Esophagus (tissue), 2 donors: Measurements from ENCODE around the gene CCL13. TPM values are rescaled to one million over a fixed set of nuclear protein-coding genes. Genes with fewer than 3 reads are reported as not detected.

ENCODE experiments used
- H3K27ac ChIP-seq, 2 donors: one replicate each; pipeline ENCODE4 v1.5.1; 2013; ENCODE audit warnings: low read depth in 2 of 2, mild to moderate bottlenecking in 2 of 2, inconsistent platforms in 1 of 2, low read length in 1 of 2, moderate library complexity in 1 of 2
- H3K27me3 ChIP-seq, 2 donors: one replicate each; pipeline ENCODE4 v1.6.1; 2013; ENCODE audit warnings: low read length in 2 of 2, control low read depth in 1 of 2, mild to moderate bottlenecking in 1 of 2; ENCODE audit not compliant: insufficient read depth in 2 of 2, control insufficient read depth in 1 of 2
- H3K36me3 ChIP-seq, 2 donors: one replicate each; pipeline ENCODE4 v1.6.1; 2013; ENCODE audit warnings: low read length in 1 of 2; ENCODE audit not compliant: control insufficient read depth in 2 of 2, insufficient read depth in 2 of 2
- H3K4me1 ChIP-seq, 2 donors: one replicate each; pipeline ENCODE4 v1.6.1; 2013; ENCODE audit warnings: low read length in 1 of 2; ENCODE audit not compliant: control insufficient read depth in 2 of 2, insufficient read depth in 2 of 2
- H3K4me3 ChIP-seq, 2 donors: one replicate each; pipeline ENCODE4 v1.5.1; 2013; ENCODE audit warnings: low read length in 2 of 2, mild to moderate bottlenecking in 2 of 2, low read depth in 1 of 2, moderate library complexity in 1 of 2
- H3K9me3 ChIP-seq, 2 donors: one replicate each; pipeline ENCODE4 v1.6.1; 2013; ENCODE audit warnings: mild to moderate bottlenecking in 2 of 2, low read depth in 1 of 2, low read length in 1 of 2, moderate library complexity in 1 of 2; ENCODE audit not compliant: control insufficient read depth in 2 of 2, insufficient read depth in 1 of 2
- WGBS, 2 donors: extraction: QIAGEN DNeasy Blood & Tissue Kit; methylation state at CpG; one replicate each; pipeline ENCODE4 v1.1.7; 2013; 5-methylcytosine and 5-hydroxymethylcytosine counted together
- polyA plus RNA-seq, 2 donors: library from polyadenylated mRNA; stranded (reverse); fragments of 200-250 nt; gene quantifications; one replicate each; pipeline ENCODE4 v1.2.3, GENCODE V29; 2013
- donor health status: healthy with polysubstance abuse.
- donor health status: Bipolar disorder and iron deficiency.

Gene CCL13
- polyA plus RNA-seq, 2 donors, result 0.24 to 0.53 TPM

DNA sequence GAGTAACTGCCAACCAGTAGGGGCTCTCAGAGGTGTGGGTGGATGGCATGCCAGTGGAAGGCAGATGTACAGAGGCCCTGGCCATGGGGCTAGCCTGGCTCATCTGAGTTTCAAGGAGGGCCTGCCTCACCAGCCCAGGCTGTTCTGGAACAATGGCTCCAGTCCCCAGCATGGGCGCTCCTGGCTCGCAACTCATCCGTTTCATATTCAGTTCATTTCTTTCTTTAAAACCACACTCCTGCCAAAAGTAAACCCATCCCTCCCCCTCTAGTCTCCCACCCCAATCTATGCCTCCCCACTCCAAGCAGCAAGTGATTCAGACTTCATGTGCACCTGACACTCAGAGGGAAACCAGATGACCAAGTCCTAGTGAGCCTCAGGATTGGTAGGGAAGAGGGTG, 2.4 kb downstream of the CCL13 start:
- no peaks in the 10 kb centered on the region for H3K36me3 ChIP-seq
- no peak overlapping the region for H3K4me3 ChIP-seq
- H3K27me3 ChIP-seq, result no peaks in the 10 kb centered on the region
- 87 to 96% methylated on average over 3 of the region's 3 CpGs for WGBS, 2 donors
- H3K4me1 ChIP-seq, result no peaks in the 10 kb centered on the region
- H3K27ac ChIP-seq, result no peak overlapping the region
- no peaks in the 10 kb centered on the region for H3K9me3 ChIP-seq

DNA sequence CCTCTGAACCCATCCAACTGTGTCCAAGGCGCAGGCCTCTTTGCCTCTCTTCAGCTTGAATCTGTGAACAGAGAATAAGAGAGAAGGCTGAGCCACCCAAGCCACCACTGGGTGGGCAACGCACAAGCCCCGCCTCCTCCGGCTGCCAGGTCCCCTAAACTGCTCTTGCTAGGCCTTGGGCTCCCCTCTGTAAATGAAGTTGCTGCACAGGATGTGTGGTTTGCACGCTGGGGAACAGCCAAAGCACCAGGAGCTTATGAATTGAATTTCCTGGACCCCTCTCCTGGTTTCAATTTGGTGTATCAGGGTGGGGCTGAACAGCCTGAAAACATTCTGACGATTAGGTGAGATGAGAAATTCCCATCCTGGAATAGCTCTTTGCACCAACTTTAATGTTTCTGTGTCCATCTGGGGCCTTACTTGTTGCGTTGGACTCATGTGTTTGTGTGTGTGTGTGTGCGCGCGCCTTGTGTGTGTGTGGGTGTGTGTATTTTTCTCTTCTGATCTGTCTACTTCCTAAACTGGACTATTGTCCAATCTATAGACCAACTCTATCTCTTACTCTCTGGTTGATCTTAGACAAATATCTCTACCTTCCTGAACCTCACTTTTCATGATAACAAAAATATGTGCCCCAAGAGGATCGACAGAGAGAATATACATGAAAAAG, 4.5 kb downstream of the CCL13 start:
- H3K27me3 ChIP-seq, result no peaks in the 10 kb centered on the region
- no peak overlapping the region for H3K4me3 ChIP-seq
- 79 to 80% methylated on average over 11 of the region's 11 CpGs for WGBS, 2 donors
- H3K27ac ChIP-seq, result no peak overlapping the region
- H3K4me1 ChIP-seq, result no peaks in the 10 kb centered on the region
- H3K9me3 ChIP-seq, result no peaks in the 10 kb centered on the region
- H3K36me3 ChIP-seq, result no peaks in the 10 kb centered on the region

GRCh38 chr17:34361478-34362061, 5.3 kb downstream of the CCL13 start:
- no peaks in the 10 kb centered on the region for H3K4me1 ChIP-seq
- H3K36me3 ChIP-seq, result no peaks in the 10 kb centered on the region
- no peaks in the 10 kb centered on the region for H3K27me3 ChIP-seq
- no peak overlapping the region for H3K4me3 ChIP-seq
- no peak overlapping the region for H3K27ac ChIP-seq
- no peaks in the 10 kb centered on the region for H3K9me3 ChIP-seq
- 15 to 22% methylated on average over 8 of the region's 8 CpGs for WGBS, 2 donors

DNA sequence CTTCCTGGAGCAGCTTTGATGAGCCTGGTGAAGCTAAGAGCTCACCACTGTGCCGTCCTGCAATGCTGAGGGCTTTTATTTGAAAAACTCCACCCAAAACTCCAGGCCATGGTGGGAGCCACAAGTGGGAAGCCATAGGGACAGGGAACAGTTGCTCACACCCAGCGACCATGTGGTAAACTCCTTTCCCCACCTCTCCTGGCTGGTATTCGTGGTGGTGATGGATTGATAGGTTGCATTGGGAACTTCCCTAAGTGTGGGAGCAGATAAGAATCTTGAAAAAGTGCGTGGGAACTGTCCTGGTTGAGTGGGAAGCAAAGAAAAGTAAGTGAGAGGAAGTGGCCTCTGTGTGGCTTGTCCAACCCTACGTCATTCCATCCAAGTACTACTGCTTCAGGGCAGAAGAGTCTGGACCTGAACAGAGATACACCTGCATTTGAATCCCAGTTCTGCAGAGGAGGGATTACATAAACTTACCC, 6.9 kb downstream of the CCL13 start, which contains the start of gene CCL1:
CCL1 (minus strand) TSS at position 51 of the 479 bp plus-strand sequence. CDS start 72 bp downstream, outside the sequence.
- H3K9me3 ChIP-seq, result no peaks in the 10 kb centered on the region
- no peaks in the 10 kb centered on the region for H3K36me3 ChIP-seq
- no peak within 1 kb of the TSS for H3K27ac ChIP-seq
- H3K4me1 ChIP-seq, result no peaks in the 10 kb centered on the region
- 45 to 46% methylated on average over 5 of the region's 5 CpGs for WGBS, 2 donors
- H3K27me3 ChIP-seq, result no peaks in the 10 kb centered on the region
- H3K4me3 ChIP-seq, result no peak within 1 kb of the TSS

DNA sequence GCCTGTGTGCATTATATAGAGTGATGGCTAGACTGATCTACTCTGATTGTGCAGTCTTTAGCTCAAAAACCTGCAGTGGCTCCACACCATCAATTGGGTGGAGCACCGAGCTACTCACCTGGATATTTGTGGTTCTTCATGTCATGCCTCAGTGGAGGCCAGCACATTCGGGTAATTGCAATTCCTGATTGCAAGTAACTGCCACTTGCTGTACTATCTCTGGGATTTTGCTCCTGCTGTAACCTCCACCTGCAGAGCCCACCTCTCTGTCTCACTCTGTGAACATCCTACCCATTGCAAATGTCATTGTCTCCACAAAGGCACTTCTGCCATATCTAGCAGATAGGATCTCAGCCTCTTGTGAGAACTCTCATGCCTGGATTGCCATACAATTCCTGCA, 8.5 kb downstream of the CCL13 start:
- WGBS, 2 donors, result 55 to 59% methylated on average over 2 of the region's 2 CpGs
- no peaks in the 10 kb centered on the region for H3K36me3 ChIP-seq
- no peaks in the 10 kb centered on the region for H3K27me3 ChIP-seq
- H3K9me3 ChIP-seq, result no peaks in the 10 kb centered on the region
- no peak overlapping the region for H3K27ac ChIP-seq
- H3K4me3 ChIP-seq, result no peak overlapping the region
- H3K4me1 ChIP-seq, result no peaks in the 10 kb centered on the region

DNA sequence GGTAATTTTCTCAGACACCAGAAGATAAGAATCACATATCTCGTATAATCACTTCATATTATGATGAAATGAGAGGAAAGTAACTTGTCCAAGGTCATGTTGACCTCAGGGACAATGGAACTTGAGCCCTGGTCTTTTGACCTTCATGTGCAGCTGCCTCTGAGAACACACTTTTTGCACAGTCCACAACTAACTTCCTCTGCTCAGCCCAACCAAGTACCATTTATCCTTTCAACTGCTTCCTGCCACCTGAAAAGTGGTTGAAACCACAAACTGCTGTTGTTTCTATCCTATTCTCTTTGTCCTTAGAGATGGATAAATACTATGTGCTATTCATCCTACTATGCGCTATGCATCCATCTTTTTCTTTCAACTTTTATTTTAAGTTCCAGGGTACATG, 9.1 kb downstream of the CCL13 start:
- no peak overlapping the region for H3K4me3 ChIP-seq
- no peaks in the 10 kb centered on the region for H3K36me3 ChIP-seq
- WGBS, 2 donors, result 64 to 76% methylated on average over 2 of the region's 2 CpGs
- no peaks in the 10 kb centered on the region for H3K9me3 ChIP-seq
- H3K27me3 ChIP-seq, result no peaks in the 10 kb centered on the region
- no peaks in the 10 kb centered on the region for H3K4me1 ChIP-seq
- no peak overlapping the region for H3K27ac ChIP-seq

- no peaks in the 10 kb centered on the region for H3K4me1 ChIP-seq
- H3K27me3 ChIP-seq, result no peaks in the 10 kb centered on the region
- H3K9me3 ChIP-seq, result no peaks in the 10 kb centered on the region
- H3K4me3 ChIP-seq, result no peak overlapping the region
- WGBS, 2 donors, result 0% methylated on average over 1 of the region's 1 CpG
- H3K36me3 ChIP-seq, result no peaks in the 10 kb centered on the region
- no peak overlapping the region for H3K27ac ChIP-seq
Observed at GRCh38 chr17:34366010-34366409, 9.7 kb downstream of the CCL13 start.

- Histone ChIP-seq H3K9me3 (no peaks in the 10 kb centered on the region), H3K27me3 (no peaks in the 10 kb centered on the region), H3K4me1 (no peaks in the 10 kb centered on the region), H3K4me3 (no peak overlapping the region), H3K36me3 (no peaks in the 10 kb centered on the region), H3K27ac (no peak overlapping the region)
- 56 to 60% methylated on average over 4 of the region's 4 CpGs for WGBS, 2 donors
Observed at GRCh38 chr17:34366529-34367107, 10.3 kb downstream of the CCL13 start.

DNA sequence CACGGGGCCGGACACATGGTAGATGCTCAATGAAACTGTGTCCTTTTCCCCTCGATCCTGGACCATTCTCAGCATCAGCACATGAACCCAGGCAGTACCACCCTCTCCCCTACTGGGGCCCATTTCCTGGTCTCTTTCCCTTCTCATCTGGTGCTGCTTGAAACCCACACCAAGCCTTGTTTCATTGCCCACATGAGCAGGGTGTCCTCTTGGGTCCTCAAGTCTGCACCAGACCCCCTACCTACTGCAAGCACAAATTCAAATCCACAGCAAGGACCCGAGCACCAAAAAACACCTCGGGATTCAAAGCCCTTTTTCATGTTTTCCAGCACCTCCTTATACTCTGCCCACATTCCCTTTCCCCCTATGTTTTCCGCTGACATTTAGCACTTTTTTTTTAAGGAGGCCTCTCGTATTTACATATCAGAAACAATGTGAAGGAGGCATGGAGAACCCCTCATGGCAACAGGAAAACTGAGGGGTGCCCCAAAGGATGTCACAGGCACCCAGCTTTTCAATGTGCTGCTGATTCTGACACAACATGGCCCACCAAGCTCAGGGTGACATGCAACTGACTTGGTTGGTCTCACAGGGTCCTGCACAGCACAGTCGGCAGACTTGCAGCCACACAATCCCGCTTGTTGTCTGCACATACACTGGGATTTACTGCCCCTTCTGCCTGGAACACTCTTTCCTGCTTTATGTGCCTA, 11.4 kb downstream of the CCL13 start:
- no peaks in the 10 kb centered on the region for H3K27me3 ChIP-seq
- no peaks in the 10 kb centered on the region for H3K36me3 ChIP-seq
- H3K4me1 ChIP-seq, result no peaks in the 10 kb centered on the region
- H3K9me3 ChIP-seq, result no peaks in the 10 kb centered on the region
- WGBS, 2 donors, result 71 to 79% methylated on average over 9 of the region's 9 CpGs
- H3K27ac ChIP-seq, result no peak overlapping the region
- no peak overlapping the region for H3K4me3 ChIP-seq
